HUDEP-2 (cell line): ENCODE measurements around the gene IL20RB.
"Not testable (repeated sequence)": the region's sequence is repeated elsewhere in the genome, so short reads cannot be mapped to it uniquely, and the experiment has no call there.

Experiments used
- DNase-seq, 76 experiments: peaks; one replicate each; lab custom pipeline; 2025; ENCODE audit not compliant: unreplicated experiment in 76 of 76; lab: John Stamatoyannopoulos, UW

The IL20RB gene

DNA sequence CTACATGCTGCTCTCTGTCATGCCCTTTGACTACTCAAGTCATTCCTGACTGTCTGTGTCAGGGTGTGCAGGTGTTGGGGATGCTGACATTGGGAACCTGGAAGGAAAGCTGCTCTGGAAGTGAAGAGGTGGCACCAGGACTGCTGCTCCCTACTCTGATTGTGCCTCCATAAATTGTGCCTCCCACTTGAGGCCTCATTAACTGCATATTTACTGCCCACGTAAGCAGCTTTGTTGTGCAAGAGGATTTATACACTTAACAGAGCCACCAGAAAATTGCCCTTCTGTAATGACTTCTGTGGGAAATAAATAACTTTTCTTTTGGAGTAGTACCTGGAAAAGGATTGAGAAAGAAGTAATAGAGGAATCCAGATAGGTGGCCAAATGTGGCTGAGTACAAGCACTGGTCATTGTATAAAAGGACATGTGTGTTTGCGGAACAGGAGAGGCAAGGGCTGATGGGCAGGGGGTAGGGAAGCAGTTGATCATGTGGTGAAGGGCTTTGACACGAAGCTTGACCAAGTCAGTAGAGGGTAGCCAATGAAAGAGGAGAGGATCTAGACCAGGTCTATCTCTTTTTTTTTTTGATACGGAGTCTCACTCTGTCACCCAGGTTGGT, 24.8 kb downstream of the IL20RB start:
- DNase-seq: no peak

DNA sequence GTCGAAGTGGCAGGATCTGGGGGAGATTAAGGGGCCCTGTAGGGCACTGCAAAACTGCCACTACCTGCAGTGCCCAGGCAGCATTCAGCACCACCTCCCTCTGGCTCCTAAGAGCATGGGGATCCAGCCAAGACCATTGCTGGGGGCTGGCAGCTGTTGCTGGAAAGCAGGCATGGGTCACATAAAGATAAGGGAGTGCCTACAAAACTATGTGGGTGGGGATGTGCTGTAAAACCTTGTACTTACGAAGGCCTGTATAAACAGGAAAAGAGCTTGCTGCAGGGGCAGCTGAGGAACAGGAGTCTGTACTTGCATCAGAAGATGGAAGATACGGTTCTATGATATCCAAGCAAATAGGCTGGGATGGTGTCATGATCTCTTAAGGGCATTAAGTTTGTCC, 27.1 kb downstream of the IL20RB start:
- peak in 28 of 76 experiments; percentile 3 to 44 (median 17) for DNase-seq

DNA sequence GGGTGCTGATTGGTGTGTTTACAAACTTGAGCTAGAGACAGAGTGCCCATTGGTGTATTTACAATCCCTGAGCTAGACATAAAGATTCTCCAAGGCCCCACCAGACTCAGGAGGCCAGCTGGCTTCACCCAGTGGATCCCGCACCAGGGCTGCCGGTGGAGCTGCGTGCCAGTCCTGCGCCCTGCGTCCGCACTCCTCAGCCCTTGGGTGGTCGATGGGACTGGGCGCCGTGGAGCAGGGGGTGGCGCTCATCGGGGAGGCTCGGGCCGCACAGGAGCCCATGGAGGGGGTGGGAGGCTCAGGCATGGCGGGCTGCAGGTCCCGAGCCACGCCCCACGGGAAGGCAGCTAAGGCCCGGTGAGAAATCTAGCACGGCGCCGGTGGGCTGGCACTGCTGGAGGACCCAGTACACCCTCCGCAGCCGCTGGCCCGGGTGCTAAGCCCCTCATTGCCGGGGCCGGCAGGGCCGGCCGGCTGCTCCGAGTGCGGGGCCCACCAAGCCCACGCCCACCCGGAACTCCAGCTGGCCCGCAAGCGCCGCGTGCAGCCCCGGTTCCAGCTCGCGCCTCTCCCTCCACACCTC, 29.7 kb downstream of the IL20RB start:
- not testable (repeated sequence) for DNase-seq

DNA sequence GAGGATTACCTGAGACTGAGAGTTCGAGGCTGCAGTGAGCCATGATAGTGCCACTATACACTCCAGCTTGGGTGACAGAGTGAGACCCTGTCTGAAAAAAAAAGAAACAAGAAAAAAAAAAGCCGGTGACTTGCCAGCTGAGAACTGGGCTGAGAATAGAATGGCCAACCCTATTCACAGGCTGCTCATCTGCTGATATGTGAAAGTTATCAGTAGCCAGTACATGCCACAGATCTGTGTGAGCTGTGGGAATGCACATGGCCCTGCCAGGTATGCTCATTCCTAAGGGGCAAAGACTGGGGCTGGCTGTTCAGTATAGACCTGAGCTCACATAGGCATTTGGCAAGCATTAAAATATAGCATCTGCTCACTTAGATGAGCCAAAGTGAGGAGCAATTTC, 30.9 kb downstream of the IL20RB start:
- no peak for DNase-seq

DNA sequence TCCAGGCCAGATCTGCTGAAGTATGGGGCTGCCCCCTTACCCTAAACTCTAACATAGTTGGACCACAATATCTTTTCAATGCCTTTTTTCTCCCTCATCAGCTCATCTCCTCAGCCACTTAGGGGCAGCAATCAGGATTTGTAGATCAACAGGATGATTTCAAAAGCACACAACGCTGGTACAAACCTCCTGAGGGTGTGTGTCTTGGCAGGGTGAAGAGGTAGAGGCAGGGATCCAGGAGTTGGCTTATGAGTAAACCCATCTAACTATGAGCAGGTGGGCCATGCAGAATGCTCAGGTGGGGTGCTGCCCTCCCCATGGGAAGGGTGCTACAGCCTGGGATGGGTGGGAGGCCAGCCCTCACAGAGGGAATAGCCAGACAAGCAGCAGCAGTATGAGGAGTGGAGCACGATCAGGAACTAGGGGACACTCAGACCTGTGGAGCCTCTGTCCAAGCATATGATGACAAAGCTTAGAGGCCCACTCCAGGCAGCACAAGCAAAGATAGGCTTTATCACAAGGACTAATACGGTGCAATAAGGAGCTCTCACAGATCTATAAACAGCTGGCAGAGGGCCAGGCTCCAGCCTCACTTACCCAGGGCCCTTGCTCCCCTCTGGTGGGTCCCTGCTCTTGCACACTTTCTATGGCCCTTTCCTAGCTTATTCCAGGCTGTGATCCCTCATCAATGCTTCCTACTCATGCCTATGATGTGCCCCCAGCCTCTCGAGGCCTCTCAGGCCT, 32.2 kb downstream of the IL20RB start:
- DNase-seq: no peak

DNA sequence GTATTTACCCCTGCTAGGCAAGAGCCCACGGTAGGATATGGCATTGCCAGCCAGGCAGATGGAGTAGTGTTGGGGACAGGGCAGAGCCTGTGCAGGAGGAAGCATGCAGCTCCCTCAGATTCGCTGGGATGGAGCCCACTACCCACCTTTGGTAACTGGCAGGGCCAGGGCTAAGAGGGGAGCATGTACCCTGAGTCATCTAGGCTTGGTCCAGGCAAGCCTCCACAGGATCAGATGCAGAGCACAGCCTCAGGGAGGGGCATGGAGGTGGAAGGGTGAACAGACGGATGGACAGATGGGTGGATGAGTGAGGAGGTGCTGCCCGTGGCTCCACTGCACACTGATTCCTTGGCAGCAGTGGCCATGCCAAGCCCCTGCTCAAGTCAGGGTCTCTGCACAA, 33.0 kb downstream of the IL20RB start:
- no peak for DNase-seq

DNA sequence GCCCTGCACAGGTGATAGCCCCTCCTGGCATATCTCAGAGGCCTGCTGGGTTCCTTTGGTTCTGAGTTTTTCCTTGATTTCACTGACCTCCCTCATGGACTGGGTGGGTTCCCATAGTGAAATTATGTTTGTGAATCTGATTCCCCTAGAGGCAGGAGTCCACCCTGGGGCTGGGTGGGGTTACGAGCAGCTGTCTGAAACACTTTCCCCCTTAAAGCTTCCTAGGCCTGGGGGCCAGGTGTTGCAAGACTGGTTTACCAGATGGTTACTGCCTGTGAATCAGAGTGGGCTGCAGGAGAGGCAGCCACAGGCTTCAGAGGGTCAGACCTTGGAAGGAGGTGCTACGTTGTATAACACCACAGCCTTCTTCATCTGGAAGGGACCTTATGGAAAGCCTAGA, 34.3 kb downstream of the IL20RB start:
- peak in 1 of 76 experiments; percentile 3 for DNase-seq

DNA sequence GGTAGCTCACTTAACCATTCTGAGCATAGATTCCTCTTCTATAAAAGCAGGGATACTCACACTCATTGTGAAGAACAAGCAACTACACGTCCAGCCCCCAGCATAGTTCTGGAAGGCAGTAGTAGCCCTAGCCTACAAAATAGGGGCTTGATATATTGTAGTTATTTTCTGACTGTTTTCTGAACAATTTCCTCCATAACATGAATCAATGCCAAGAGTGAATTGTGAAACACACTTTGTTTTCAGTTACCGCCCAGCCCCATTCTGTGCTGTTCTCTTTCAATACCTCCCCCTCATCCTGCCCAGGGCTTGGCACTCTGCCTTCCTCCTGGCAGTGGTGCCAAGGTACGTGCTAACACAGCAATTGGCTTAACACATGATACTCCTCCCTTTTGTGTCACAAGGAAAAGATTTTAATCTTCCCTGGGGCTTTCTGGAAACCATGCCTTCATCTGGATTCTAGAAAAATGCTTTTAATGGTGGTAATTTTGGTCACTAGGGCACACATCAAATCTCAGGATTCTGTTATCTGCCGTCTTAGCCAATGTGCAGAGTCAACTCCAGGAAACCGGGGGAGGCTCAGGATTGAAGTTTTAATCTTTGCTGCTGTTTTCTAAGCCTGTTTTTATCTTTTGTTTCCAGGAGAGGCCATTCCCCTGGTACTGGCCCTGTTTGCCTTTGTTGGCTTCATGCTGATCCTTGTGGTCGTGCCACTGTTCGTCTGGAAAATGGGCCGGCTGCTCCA, 37.2 kb downstream of the IL20RB start:
- peak in 68 of 76 experiments; percentile 1 to 84 (median 47) for DNase-seq

DNA sequence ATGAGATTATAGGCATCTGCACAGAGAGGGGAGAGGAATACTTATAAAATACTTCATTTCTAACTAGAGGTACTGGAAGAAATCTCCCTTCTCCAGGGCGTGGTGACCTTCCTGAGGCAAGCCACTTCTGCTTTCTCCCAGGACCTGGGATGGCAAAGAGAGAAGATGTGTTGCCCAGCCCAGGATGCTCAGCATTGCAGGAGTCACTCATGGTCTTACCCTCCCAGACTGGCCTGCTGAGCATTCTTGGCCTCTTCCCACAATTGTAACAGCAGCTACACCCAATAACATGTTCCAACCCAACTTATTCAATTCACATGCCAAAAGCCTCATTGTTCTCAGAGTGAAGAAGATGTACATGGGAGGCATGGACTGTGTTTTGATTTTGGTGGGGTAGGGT, 37.9 kb downstream of the IL20RB start:
- DNase-seq: no peak

DNA sequence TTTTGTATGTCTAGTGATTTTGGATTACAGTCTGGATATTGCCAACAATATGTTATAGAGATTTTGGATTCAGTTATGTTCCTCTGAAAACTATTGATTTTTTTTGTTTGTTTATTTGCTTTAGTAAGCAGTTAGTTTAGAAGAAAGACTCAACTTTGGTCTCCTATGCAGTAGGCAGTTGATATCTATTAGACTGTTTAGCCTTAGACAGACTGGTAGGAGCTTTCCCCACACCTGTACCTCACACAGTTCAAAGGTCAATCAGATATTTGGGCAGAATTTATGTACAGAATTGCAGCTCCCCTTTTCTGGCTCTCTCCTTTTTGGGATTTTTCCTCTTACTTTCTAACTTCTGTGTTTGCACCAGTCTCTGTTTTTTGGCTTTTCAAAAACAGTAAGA, 42.3 kb downstream of the IL20RB start:
- no peak for DNase-seq

DNA sequence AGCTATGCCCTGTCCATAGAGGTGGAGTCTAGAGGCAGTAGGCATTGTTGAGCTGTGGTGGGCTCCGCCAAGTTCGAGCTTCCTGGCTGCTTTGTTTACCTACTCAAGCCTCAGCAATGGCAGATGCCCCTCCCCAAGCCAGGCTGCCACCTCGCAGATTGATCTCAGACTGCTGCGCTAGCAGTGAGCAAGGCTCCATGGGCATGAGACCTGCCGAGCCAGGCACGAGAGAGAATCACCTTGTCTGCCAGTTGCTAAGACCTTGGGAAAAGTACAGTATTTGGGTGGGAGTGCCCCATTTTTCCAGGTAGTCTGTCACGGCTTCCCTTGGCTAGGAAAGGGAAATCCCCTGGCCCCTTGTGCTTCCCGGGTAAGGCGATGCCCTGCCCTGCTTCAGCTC, 49.6 kb downstream of the IL20RB start:
- not testable (repeated sequence) for DNase-seq

DNA sequence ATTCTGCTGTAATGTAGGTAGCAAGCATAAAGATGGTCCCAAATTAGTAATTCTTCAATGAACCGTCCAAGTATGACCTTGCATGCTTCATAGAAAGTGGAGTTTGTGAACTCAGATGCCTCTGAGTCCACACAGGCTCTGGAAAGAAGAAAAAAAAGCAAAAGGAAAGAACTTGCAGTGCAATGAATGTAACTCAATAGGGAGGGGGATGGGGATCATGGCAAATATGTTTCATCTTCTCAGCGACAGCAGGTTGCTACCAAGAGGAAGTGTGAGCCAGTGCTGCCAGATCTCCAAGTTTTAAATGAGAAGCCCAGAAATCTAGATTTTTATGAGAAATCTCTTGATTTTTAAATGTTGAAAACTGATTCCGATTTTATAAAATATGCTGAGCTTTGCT, 50.3 kb downstream of the IL20RB start:
- DNase-seq: no peak

DNA sequence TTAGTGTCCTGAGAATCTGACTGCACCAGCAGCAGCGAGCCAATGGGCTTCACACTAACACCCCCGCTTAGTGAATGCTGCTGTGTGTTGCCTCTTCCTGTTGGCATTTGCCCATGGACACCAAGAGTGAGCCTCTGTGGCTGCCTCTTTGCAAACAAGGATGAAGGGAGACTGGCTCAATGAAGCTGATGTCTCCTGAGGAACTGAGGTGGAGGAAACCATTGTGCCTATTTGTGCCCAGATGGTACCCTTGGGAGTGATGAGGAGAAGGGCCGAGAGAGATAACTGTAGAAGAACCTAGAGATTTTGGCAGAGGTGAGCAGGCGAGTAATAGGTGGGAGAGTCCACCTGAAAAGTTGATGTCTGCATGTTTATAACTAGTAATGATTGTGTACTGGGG, 51.2 kb downstream of the IL20RB start:
- DNase-seq: no peak

DNA sequence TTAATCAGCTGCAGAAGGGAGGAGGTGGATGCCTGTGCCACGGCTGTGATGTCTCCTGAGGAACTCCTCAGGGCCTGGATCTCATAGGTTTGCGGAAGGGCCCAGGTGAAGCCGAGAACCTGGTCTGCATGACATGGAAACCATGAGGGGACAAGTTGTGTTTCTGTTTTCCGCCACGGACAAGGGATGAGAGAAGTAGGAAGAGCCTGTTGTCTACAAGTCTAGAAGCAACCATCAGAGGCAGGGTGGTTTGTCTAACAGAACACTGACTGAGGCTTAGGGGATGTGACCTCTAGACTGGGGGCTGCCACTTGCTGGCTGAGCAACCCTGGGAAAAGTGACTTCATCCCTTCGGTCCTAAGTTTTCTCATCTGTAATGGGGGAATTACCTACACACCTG, 52.4 kb downstream of the IL20RB start:
- DNase-seq: no peak

DNA sequence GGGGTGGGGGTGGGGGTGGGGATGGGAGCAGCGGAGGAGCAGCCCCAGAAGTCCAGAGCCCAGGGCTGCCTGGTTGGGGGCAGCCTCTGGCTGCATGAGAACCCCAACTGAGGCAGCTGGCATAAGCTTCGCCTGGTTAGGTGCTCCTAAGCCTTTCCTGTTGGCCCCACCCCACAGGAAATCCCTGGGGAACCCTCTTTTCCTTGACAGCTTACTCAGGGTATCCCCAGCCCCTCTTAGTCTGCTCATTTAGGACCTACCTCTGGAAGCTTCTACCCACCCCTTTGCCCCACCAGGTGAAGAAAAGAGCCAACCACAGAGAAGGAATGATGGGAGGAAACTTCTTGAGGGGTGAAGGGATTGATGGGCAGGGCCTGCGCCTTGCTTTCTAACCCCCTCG, 53.4 kb downstream of the IL20RB start:
- DNase-seq: no peak

DNA sequence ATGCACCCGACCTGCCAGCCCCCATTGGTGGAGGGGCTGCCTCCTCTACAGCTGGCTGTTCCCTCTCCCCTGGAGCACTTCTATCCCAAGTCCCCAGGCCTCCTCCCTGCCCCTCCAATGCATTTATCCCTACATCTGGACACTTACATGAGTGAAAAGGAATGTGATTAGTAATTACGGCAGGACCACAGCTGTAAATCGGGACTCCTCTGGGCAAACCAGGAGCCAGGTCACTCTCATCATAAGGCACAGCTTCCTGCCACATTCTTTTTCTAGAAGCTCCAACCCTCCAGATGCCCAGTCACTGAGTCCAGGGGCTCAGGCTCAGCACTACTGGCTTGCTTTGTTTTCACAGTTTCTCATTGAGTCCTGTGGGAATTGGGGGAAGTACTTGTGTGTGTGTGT, 54.3 kb downstream of the IL20RB start:
- DNase-seq: no peak

DNA sequence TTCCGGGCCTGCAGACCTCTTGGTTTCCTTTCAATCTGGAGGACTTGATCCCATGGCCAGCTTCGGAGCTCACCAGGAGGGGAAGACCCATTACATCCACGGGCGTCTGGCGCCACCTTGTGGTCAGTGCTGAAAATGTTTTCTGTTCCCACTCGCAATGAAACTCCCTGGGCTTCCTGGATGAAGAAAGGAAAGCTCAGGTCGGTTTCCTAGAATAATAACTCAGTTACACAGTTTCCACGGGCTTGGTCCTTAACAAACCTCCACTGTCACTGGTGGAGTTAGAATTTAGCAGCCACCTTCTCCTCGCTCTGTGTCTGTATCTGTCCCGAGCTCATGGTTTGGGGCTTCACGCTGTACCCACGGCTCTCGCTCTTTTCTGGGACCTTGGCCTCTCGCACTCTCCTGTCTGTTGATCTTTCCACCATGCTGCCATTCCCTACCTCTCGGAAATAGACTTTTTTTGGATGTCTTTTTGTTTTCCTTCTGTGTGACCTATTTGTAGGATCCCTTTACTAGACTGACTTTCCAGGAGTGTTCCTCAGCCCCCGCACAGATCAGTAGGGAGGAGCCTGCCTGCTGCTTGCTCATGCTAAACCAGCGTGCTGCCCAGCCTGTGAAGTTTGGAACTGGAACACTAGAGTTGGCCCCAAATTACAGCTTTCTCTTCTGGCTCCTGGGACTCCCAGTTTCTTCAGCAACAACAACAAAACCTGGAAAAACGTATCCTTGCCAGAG, 56.3 kb downstream of the IL20RB start:
- DNase-seq: peak in 73 of 76 experiments; percentile 3 to 84 (median 68)

DNA sequence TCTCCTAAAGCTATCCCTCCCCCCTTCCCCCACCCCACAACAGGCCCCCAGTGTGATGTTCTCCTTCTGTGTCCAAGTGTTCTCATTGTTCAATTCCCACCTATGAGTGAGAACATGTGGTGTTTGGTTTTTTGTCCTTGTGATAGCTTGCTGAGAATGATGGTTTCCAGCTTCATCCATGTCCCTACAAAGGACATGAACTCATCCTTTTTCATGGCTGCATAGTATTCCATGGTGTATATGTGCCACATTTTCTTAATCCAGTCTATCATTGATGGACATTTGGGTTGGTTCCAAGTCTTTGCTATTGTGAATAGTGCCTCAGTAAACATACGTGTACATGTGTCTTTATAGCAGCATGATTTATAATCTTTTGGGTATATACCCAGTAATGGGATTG, 59.5 kb downstream of the IL20RB start:
- DNase-seq: not testable (repeated sequence)

DNA sequence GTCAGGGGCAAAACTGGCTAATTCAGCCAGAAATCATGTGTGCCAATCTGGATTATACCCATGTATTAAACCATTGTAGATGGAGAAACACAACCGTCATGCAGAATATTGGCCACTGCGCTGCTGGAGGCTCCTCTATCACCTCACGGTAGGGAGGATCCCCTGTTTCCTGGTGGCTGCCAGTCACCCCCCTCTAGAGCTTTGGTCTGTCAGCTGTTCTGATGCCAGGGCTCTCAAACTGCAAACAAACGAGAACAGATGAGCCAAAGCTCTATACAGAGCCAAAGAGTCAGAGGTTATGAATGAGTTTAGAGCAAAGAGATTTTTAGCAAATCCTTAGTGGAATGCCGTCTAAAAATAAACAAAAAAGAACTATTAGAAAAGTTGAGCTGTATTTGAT, 62.5 kb downstream of the IL20RB start:
- DNase-seq: no peak

DNA sequence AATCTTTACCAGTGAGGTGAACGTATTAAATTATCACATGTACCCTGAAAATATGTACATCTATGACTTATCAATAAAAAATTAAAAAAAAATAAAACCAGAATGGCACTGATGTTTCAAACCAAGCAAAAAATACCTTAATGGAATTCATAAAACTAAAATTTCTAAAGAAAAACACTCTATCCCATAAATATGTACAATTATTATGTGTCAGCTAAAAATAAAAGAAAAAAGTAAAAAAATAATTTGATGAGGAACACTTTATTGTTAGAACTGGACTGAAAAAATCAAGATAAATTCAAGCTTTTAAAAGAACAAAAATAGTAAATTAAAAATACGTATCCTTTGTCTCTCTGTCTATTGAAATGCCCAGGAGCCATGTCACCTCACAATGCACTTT, 63.1 kb downstream of the IL20RB start:
- no peak for DNase-seq

DNA sequence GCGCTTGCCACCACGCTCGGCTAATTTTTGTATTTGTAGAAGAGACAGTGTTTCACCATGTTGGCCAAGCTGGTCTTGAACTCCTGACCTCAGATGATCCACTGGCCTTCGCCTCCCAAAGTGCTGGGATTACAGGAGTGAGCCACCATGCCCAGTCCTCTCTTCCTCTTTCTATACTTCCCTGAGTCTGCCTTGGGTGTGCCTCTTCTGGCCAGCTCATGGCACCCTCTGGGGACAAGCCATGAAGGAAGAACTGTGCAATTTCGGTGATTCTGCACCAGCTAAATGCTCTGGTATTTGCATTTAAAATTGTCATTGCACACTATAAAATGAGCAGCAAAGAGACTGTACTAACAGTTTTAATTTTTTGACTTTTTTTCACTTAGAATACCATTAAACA, 66.6 kb downstream of the IL20RB start:
- DNase-seq: no peak
